HepG2 (cell line): ENCODE measurements around the gene IL4I1. TPM values are rescaled to one million over a fixed set of nuclear protein-coding genes. Genes with fewer than 3 reads are reported as not detected.

Experiments used
- ATAC-seq: fragments of 200-7000 bp; cut with Tn5 transposase; 3 replicates; pipeline ENCODE4 v1.9.1; 2020; ENCODE audit warnings: mild to moderate bottlenecking, moderate library complexity
- BruUV-seq: library from RNA; stranded (reverse); fragments of 400-500 nt; replicated peaks from 2 replicates; lab custom pipeline; 2021; lab: Mats Ljungman, UMichigan
- CTCF ChIA-PET: fragments of 300-600 bp; formaldehyde crosslinking; extraction: SDS; loops from one replicate; lab custom pipeline; 2021; ENCODE audit warnings: low total read pairs, inconsistent platforms, low intra/inter-chr PET ratio; lab: Yijun Ruan, JAX
- POLR2A ChIA-PET: fragments of 350-600 bp; sonication (Branson Sonifier 250); formaldehyde crosslinking; loops from one replicate; lab custom pipeline; 2020; ENCODE audit warnings: antibody characterized with exemption, inconsistent platforms; lab: Yijun Ruan, JAX
- DNase-seq: peaks from one replicate; pipeline ENCODE4 v3.0.0-alpha.2; 2015; ENCODE audit warnings: low spot score
- FAIRE-seq: peaks from 3 replicates; lab custom pipeline; 2011; peaks lifted over from hg19 to GRCh38; lab: Jason Lieb, UNC
- H2AFZ ChIP-seq: one replicate; pipeline ENCODE4 v1.6.1; 2011; ENCODE audit warnings: low read length, inconsistent platforms
- H3K27ac ChIP-seq: fragments of 300-600 bp; 3 replicates; pipeline ENCODE4 v1.8.0; 2011; ENCODE audit warnings: mixed run types, mild to moderate bottlenecking, mixed read lengths, low read length, inconsistent platforms; ENCODE audit not compliant: insufficient read depth; ENCODE audit errors: extremely low read length
- H3K27me3 ChIP-seq, 2 experiments: fragments of 200-600 bp in 1 of 2; 2 replicates in 1 of 2; 3 replicates in 1 of 2; pipeline versions ENCODE4 v1.6.0 to v1.8.0; 2011; ENCODE audit warnings: low read length in 2 of 2, mild to moderate bottlenecking in 2 of 2, moderate library complexity in 2 of 2, inconsistent platforms in 1 of 2; ENCODE audit not compliant: insufficient read depth in 2 of 2, control insufficient read depth in 1 of 2
- H3K36me3 ChIP-seq, 2 experiments: fragments of 200-600 bp in 1 of 2; replicated peaks in 1 of 2; 2 replicates in 1 of 2; 3 replicates in 1 of 2; pipeline versions ENCODE4 v1.5.1 to v1.8.0; 2011; ENCODE audit warnings: low read length in 2 of 2, inconsistent platforms in 1 of 2; ENCODE audit not compliant: insufficient read depth in 2 of 2, control insufficient read depth in 1 of 2
- H3K4me1 ChIP-seq: 2 replicates; pipeline ENCODE4 v1.5.1; 2012; ENCODE audit warnings: low read length, inconsistent platforms; ENCODE audit not compliant: insufficient read depth
- H3K4me2 ChIP-seq: 2 replicates; pipeline ENCODE4 v1.6.0; 2011; ENCODE audit warnings: low read depth, low read length, inconsistent platforms
- H3K4me3 ChIP-seq, 3 experiments: fragments of 200-600 bp in 1 of 3; sonication (generic), shearing (Covaris generic) in 1 of 3; replicated peaks in 1 of 3; 2 replicates each; pipeline ENCODE4 v1.5.1; 2011 to 2016; ENCODE audit warnings: low read length in 3 of 3, inconsistent platforms in 2 of 3, low read depth in 2 of 3, mild to moderate bottlenecking in 2 of 3, control low read depth in 1 of 3, mixed read lengths in 1 of 3; ENCODE audit not compliant: insufficient read depth in 1 of 3
- H3K79me2 ChIP-seq: one replicate; pipeline ENCODE4 v1.6.1; 2011; ENCODE audit warnings: low read length, inconsistent platforms; ENCODE audit not compliant: insufficient read depth
- H3K9ac ChIP-seq: 2 replicates; pipeline ENCODE4 v1.6.0; 2011; ENCODE audit warnings: mild to moderate bottlenecking, low read depth, low read length, inconsistent platforms; ENCODE audit not compliant: insufficient read depth
- H3K9me3 ChIP-seq: 2 replicates; pipeline ENCODE4 v1.5.1; 2012; ENCODE audit warnings: mild to moderate bottlenecking, low read length
- H4K20me1 ChIP-seq: 2 replicates; pipeline ENCODE4 v1.6.0; 2011; ENCODE audit warnings: inconsistent platforms, mild to moderate bottlenecking, low read length, moderate library complexity; ENCODE audit not compliant: insufficient read depth
- AGO1 ChIP-seq: fragments of 200-400 bp; formaldehyde crosslinking; IDR thresholded peaks from 2 replicates; pipeline ENCODE4 v1.6.1; 2017; ENCODE audit warnings: mild to moderate bottlenecking, low read depth, low read length, moderate library complexity; ENCODE audit not compliant: poor library complexity, severe bottlenecking
- GABPB1 ChIP-seq: IDR thresholded peaks from 2 replicates; pipeline ENCODE4 v1.6.1; 2016; ENCODE audit warnings: mild to moderate bottlenecking, missing genetic modification reagents, moderate library complexity, missing compliant biosample characterization
- HDAC2 ChIP-seq: sonication (generic); formaldehyde crosslinking; IDR thresholded peaks from 2 replicates; pipeline ENCODE4 v1.4.0; 2020; ENCODE audit warnings: missing genetic modification reagents
- KDM2A ChIP-seq: sonication (generic); formaldehyde crosslinking; IDR thresholded peaks from 2 replicates; pipeline ENCODE4 v1.4.0; 2020; ENCODE audit warnings: low read depth, missing genetic modification reagents, borderline replicate concordance
- MYC ChIP-seq: sonication (generic); formaldehyde crosslinking; IDR thresholded peaks from 2 replicates; pipeline ENCODE4 v1.9.0; 2021; ENCODE audit warnings: missing genetic modification reagents, borderline replicate concordance
- ZBTB38 ChIP-seq: sonication (generic); formaldehyde crosslinking; IDR thresholded peaks from 2 replicates; pipeline ENCODE4 v1.5.1; 2020; ENCODE audit warnings: mild to moderate bottlenecking, missing genetic modification reagents
- ZNF20 ChIP-seq: sonication (generic); formaldehyde crosslinking; IDR thresholded peaks from 2 replicates; pipeline ENCODE4 v1.4.0; 2020; ENCODE audit warnings: mild to moderate bottlenecking, moderate library complexity, missing genetic modification reagents
- WGBS: methylation state at CpG from one replicate; pipeline ENCODE4 v1.1.6; 2017; ENCODE audit warnings: low lambda C conversion rate; 5-methylcytosine and 5-hydroxymethylcytosine counted together
- in situ Hi-C: cut with HindIII; loops from 2 replicates; pipeline ENCODE4 v1.10.0; 2017; ENCODE audit warnings: low pct_unique_long_range_greater_than_20kb; ENCODE audit not compliant: extremely low pct_ligation_motif_present
- intact Hi-C: fragments of 100-400 bp; cut with micrococcal nuclease; formaldehyde crosslinking; loops from one replicate; pipeline ENCODE4 v1.10.0; 2022; ENCODE audit not compliant: unreplicated experiment
- polyA plus RNA-seq, 8 experiments: library from polyadenylated mRNA; depleted of rRNA in 3 of 8; stranded (reverse) in 7 of 8; unstranded in 1 of 8; fragments of >200 nt; fragmentation: Illumina TruSeq in 4 of 8; extraction: Trizol in 4 of 8; gene quantifications; 2 replicates each; pipeline versions ENCODE4 v1.2.1 to v1.2.3, GENCODE V29; 2011 to 2016; ENCODE audit warnings: low read depth in 4 of 8, missing spikeins in 1 of 8, mixed read lengths in 1 of 8; ENCODE audit not compliant: insufficient read depth in 1 of 8
- total RNA-seq, 5 experiments: library from RNA; depleted of rRNA; stranded (reverse); fragments of >200 nt; fragmentation: Illumina TruSeq; extraction: Trizol; gene quantifications; 2 replicates each; pipeline ENCODE4 v1.2.3, GENCODE V29; 2016; ENCODE audit warnings: low read depth in 1 of 5
- TF ChIP-seq, protein P1 (sequence below): sonication (generic); formaldehyde crosslinking; IDR thresholded peaks from 2 replicates; pipeline ENCODE4 v1.4.0; 2020; ENCODE audit warnings: missing genetic modification reagents
- TF ChIP-seq, protein P2 (sequence below): sonication (generic); formaldehyde crosslinking; IDR thresholded peaks from 2 replicates; pipeline ENCODE4 v1.8.0; 2022; ENCODE audit warnings: missing genetic modification reagents, mild to moderate bottlenecking, borderline replicate concordance
- TF ChIP-seq, protein P3 (sequence below): sonication (generic); formaldehyde crosslinking; IDR thresholded peaks from 2 replicates; pipeline ENCODE4 v1.5.1; 2020; ENCODE audit warnings: mild to moderate bottlenecking, missing genetic modification reagents, moderate library complexity
- TF ChIP-seq, protein P4 (sequence below): IDR thresholded peaks from 2 replicates; pipeline ENCODE4 v1.6.1; 2012; ENCODE audit warnings: inconsistent platforms
- TF ChIP-seq, protein P5 (sequence below): sonication (generic); formaldehyde crosslinking; IDR thresholded peaks from 2 replicates; pipeline ENCODE4 v1.4.0; 2020; ENCODE audit warnings: mild to moderate bottlenecking, missing genetic modification reagents
- TF ChIP-seq, protein P6 (sequence below): IDR thresholded peaks from 2 replicates; pipeline ENCODE4 v1.6.1; 2016; ENCODE audit warnings: mild to moderate bottlenecking, missing biosample characterization, missing genetic modification reagents

IL4I1 gene
- total and polyA plus RNA-seq, 2 of the 13 experiments (the other 11 are each of a cell fraction or from before 2014, with no cell fraction given) = not detected

DNA sequence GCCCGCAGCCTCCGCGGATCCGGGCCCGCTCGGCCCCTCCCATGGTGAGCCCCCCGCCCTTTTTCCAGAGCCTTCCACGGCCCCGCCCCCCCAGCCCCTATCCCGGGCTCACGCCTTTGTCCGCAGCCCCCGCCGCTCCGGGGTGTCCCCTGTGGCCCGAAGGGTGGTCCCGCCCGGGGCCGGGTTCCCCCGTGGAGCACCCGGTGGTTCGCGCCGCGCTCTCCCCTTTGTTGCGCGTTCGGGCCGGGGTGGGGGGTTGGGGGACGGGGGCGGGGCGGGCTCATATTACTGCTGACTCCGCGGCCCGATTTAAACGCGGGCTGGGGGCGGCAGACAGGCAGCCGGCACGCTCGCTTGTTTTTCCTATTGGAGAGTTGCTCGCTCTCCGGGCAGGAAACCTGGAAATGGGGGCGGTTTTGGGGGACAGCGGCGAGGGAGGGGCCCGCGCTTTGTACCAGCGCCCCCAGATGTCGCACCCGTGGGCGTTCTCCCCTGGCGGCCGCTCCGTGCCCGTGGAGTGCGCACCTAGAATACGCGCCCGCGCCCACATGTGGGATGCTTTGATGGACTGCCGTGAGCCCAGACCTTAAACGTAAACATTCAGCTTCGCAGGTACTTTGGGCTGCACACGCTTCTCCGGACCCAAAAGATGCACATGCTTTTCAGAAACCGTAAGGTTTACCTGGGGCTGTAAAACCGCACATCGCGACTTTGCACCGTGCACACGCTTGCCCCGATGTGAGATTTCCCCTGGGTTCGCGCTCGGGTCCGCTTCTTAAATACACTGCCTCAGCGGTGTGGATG lies 45.0 kb downstream of the IL4I1 start:
- Histone ChIP-seq H3K79me2 (peaks cover 24% of the 10 kb centered on the region), H3K27me3 (no peaks in the 10 kb centered on the region; a peak in 1 of 5 replicates), H3K27ac (peak overlapping the region; percentile 100), H3K4me3 (peak overlapping the region; percentile 89 to 93 (median 90)), H3K4me2 (peak overlapping the region; percentile 89), H3K4me1 (peaks cover 30% of the 10 kb centered on the region), H3K36me3 (peaks cover 21 to 26% of the 10 kb centered on the region in 2 experiments; a peak in 4 of 5 replicates), H3K9ac (peak overlapping the region; percentile 96), H3K9me3 (no peaks in the 10 kb centered on the region), H4K20me1 (peaks cover 23% of the 10 kb centered on the region), H2AFZ (no peak overlapping the region)
- intact Hi-C loops (no loop called here), in situ Hi-C loops (no loop called here)
- FAIRE-seq = no peak
- no peak for DNase-seq
- WGBS = 6% methylated on average over 8 of the region's 78 CpGs
- BruUV-seq = no TSS peak
- POLR2A ChIA-PET = interaction anchor here (0.6 to 3.1 kb wide), 8 partner anchors 13 to 166 kb away, joined by 3 to 29 read pairs (median 12); partner anchors contain the start of genes AKT1S1, ATF5, NUP62 and PNKP
- CTCF ChIA-PET = no interaction called here
- ATAC-seq = no peak
- 0 out of 2 replicates have a peak, but pooled peaks have one; percentile 13 for TF ChIP-seq HDAC2
- 0 out of 2 replicates have a peak, but pooled peaks have one; percentile 35 for TF ChIP-seq ZBTB38
- TF ChIP-seq, protein P1, sequence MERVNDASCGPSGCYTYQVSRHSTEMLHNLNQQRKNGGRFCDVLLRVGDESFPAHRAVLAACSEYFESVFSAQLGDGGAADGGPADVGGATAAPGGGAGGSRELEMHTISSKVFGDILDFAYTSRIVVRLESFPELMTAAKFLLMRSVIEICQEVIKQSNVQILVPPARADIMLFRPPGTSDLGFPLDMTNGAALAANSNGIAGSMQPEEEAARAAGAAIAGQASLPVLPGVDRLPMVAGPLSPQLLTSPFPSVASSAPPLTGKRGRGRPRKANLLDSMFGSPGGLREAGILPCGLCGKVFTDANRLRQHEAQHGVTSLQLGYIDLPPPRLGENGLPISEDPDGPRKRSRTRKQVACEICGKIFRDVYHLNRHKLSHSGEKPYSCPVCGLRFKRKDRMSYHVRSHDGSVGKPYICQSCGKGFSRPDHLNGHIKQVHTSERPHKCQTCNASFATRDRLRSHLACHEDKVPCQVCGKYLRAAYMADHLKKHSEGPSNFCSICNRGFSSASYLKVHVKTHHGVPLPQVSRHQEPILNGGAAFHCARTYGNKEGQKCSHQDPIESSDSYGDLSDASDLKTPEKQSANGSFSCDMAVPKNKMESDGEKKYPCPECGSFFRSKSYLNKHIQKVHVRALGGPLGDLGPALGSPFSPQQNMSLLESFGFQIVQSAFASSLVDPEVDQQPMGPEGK (CRISPR knock-in tag) = peak; percentile 59
- TF ChIP-seq, protein P2, sequence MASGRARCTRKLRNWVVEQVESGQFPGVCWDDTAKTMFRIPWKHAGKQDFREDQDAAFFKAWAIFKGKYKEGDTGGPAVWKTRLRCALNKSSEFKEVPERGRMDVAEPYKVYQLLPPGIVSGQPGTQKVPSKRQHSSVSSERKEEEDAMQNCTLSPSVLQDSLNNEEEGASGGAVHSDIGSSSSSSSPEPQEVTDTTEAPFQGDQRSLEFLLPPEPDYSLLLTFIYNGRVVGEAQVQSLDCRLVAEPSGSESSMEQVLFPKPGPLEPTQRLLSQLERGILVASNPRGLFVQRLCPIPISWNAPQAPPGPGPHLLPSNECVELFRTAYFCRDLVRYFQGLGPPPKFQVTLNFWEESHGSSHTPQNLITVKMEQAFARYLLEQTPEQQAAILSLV (CRISPR knock-in tag) = 0 out of 2 replicates have a peak, but pooled peaks have one; percentile 40
- TF ChIP-seq, protein P3, sequence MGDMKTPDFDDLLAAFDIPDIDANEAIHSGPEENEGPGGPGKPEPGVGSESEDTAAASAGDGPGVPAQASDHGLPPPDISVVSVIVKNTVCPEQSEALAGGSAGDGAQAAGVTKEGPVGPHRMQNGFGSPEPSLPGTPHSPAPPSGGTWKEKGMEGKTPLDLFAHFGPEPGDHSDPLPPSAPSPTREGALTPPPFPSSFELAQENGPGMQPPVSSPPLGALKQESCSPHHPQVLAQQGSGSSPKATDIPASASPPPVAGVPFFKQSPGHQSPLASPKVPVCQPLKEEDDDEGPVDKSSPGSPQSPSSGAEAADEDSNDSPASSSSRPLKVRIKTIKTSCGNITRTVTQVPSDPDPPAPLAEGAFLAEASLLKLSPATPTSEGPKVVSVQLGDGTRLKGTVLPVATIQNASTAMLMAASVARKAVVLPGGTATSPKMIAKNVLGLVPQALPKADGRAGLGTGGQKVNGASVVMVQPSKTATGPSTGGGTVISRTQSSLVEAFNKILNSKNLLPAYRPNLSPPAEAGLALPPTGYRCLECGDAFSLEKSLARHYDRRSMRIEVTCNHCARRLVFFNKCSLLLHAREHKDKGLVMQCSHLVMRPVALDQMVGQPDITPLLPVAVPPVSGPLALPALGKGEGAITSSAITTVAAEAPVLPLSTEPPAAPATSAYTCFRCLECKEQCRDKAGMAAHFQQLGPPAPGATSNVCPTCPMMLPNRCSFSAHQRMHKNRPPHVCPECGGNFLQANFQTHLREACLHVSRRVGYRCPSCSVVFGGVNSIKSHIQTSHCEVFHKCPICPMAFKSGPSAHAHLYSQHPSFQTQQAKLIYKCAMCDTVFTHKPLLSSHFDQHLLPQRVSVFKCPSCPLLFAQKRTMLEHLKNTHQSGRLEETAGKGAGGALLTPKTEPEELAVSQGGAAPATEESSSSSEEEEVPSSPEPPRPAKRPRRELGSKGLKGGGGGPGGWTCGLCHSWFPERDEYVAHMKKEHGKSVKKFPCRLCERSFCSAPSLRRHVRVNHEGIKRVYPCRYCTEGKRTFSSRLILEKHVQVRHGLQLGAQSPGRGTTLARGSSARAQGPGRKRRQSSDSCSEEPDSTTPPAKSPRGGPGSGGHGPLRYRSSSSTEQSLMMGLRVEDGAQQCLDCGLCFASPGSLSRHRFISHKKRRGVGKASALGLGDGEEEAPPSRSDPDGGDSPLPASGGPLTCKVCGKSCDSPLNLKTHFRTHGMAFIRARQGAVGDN (CRISPR knock-in tag) = 0 out of 2 replicates have a peak, but pooled peaks have one; percentile 16
- TF ChIP-seq AGO1 = peak; percentile 67
- no peak for TF ChIP-seq ZNF20 (CRISPR knock-in tag)
- TF ChIP-seq, protein P4, sequence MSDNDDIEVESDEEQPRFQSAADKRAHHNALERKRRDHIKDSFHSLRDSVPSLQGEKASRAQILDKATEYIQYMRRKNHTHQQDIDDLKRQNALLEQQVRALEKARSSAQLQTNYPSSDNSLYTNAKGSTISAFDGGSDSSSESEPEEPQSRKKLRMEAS = peak; percentile 40
- peak; percentile 2; the same call in 1 of the 2 replicates for TF ChIP-seq MYC
- TF ChIP-seq KDM2A (CRISPR knock-in tag) = peak; percentile 44; the same call in 1 of the 2 replicates
- TF ChIP-seq, protein P5, sequence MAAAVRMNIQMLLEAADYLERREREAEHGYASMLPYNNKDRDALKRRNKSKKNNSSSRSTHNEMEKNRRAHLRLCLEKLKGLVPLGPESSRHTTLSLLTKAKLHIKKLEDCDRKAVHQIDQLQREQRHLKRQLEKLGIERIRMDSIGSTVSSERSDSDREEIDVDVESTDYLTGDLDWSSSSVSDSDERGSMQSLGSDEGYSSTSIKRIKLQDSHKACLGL = peak; percentile 54; the same call in 1 of the 2 replicates
- TF ChIP-seq GABPB1 (CRISPR knock-in tag) = 0 out of 2 replicates have a peak, but pooled peaks have one; percentile 11
- TF ChIP-seq, protein P6, sequence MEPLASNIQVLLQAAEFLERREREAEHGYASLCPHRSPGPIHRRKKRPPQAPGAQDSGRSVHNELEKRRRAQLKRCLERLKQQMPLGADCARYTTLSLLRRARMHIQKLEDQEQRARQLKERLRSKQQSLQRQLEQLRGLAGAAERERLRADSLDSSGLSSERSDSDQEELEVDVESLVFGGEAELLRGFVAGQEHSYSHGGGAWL (CRISPR knock-in tag) = peak; percentile 44; the same call in 1 of the 2 replicates
